ENCODE measurements around the gene TLN1. TPM values are rescaled to one million over a fixed set of nuclear protein-coding genes. Genes with fewer than 3 reads are reported as not detected.

The TLN1 gene
- total RNA-seq, 2 donors from 2014 or later, result 117 to 123 TPM

GRCh38 chr9:35652829-35653209 is 79.2 kb downstream of the TLN1 start:
- Histone ChIP-seq H3K4me1 (ENCODE audit: control insufficient read depth, insufficient read depth, low read length) (no peaks in the 10 kb centered on the region), H3K27me3 (ENCODE audit: control insufficient read depth, insufficient read depth, low read length, poor library complexity, severe bottlenecking) (no peaks in the 10 kb centered on the region), H3K9me3 (ENCODE audit: control insufficient read depth, low read length) (no peaks in the 10 kb centered on the region), H3K27ac (ENCODE audit: low read depth, low read length) (no peak overlapping the region), H3K4me3 (ENCODE audit: low read length) (no peak overlapping the region), H3K9ac (ENCODE audit: extremely low read depth, low read length, poor library complexity, severe bottlenecking) (no peak overlapping the region), H3K36me3 (ENCODE audit: control insufficient read depth, insufficient read depth, low read length) (no peaks in the 10 kb centered on the region)
- DNase-seq, result no peak
- no peaks in the 10 kb centered on the region for H3K9me3 Mint-ChIP-seq
- H3K36me3 Mint-ChIP-seq (ENCODE audit: low read depth), result no peaks in the 10 kb centered on the region
- peaks cover 21% of the 10 kb centered on the region for H3K27me3 Mint-ChIP-seq (ENCODE audit: insufficient read depth)
- H3K27ac Mint-ChIP-seq, result no peak overlapping the region
- 92 to 95% methylated on average over 6 to 8 of the region's 8 CpGs for WGBS, 2 experiments (ENCODE audit: insufficient coverage in 1 of 2, insufficient read length in 1 of 2)
- peaks cover 3% of the 10 kb centered on the region for H3K4me1 Mint-ChIP-seq
- no peak for TF ChIP-seq CTCF (conservative IDR thresholded peaks at IDR 0.05)
- H3K4me3 Mint-ChIP-seq, result no peak overlapping the region

- H3K9ac ChIP-seq (ENCODE audit: extremely low read depth, low read length, poor library complexity, severe bottlenecking), result no peak overlapping the region
- WGBS, 2 experiments (ENCODE audit: insufficient coverage in 1 of 2, insufficient read length in 1 of 2), result 92 to 94% methylated on average over 6 to 7 of the region's 7 CpGs
- TF ChIP-seq CTCF (conservative IDR thresholded peaks at IDR 0.05), result no peak
- peaks cover 24% of the 10 kb centered on the region for H3K27me3 Mint-ChIP-seq (ENCODE audit: insufficient read depth)
- H3K4me3 Mint-ChIP-seq, result no peak overlapping the region
- H3K4me3 ChIP-seq (ENCODE audit: low read length), result no peak overlapping the region
- H3K9me3 ChIP-seq (ENCODE audit: control insufficient read depth, low read length), result no peaks in the 10 kb centered on the region
- no peaks in the 10 kb centered on the region for H3K36me3 ChIP-seq (ENCODE audit: control insufficient read depth, insufficient read depth, low read length)
- no peaks in the 10 kb centered on the region for H3K9me3 Mint-ChIP-seq
- no peak for DNase-seq
- H3K36me3 Mint-ChIP-seq (ENCODE audit: low read depth), result no peaks in the 10 kb centered on the region
- no peaks in the 10 kb centered on the region for H3K4me1 ChIP-seq (ENCODE audit: control insufficient read depth, insufficient read depth, low read length)
- H3K4me1 Mint-ChIP-seq, result peaks cover 3% of the 10 kb centered on the region
- no peak overlapping the region for H3K27ac ChIP-seq (ENCODE audit: low read depth, low read length)
- no peaks in the 10 kb centered on the region for H3K27me3 ChIP-seq (ENCODE audit: control insufficient read depth, insufficient read depth, low read length, poor library complexity, severe bottlenecking)
- no peak overlapping the region for H3K27ac Mint-ChIP-seq
These were observed 79.8 kb downstream of the TLN1 start for GRCh38 chr9:35651956-35652828.

GRCh38 chr9:35650341-35651158 is 81.4 kb downstream of the TLN1 start, which contains the start of gene SIT1:
Gene SIT1 (minus strand): TSS chr9:35650931. CDS start chr9:35650853, 78 bp downstream.
- DNase-seq, result peak; percentile 57
- H3K27ac Mint-ChIP-seq, result no peak within 1 kb of the TSS
- no peak within 1 kb of the TSS for H3K27ac ChIP-seq (ENCODE audit: low read depth, low read length)
- H3K9ac ChIP-seq (ENCODE audit: extremely low read depth, low read length, poor library complexity, severe bottlenecking), result no peak within 1 kb of the TSS
- WGBS, 2 experiments (ENCODE audit: insufficient coverage in 1 of 2, insufficient read length in 1 of 2), result 72% methylated on average over 5 to 22 of the region's 22 CpGs
- no peaks in the 10 kb centered on the region for H3K36me3 Mint-ChIP-seq (ENCODE audit: low read depth)
- no peak for TF ChIP-seq CTCF (conservative IDR thresholded peaks at IDR 0.05)
- peaks cover 12% of the 10 kb centered on the region for H3K27me3 Mint-ChIP-seq (ENCODE audit: insufficient read depth)
- no peak within 1 kb of the TSS for H3K4me3 ChIP-seq (ENCODE audit: low read length)
- H3K4me1 Mint-ChIP-seq, result peaks cover 3% of the 10 kb centered on the region
- no peaks in the 10 kb centered on the region for H3K36me3 ChIP-seq (ENCODE audit: control insufficient read depth, insufficient read depth, low read length)
- H3K9me3 ChIP-seq (ENCODE audit: control insufficient read depth, low read length), result no peaks in the 10 kb centered on the region
- no peaks in the 10 kb centered on the region for H3K4me1 ChIP-seq (ENCODE audit: control insufficient read depth, insufficient read depth, low read length)
- no peaks in the 10 kb centered on the region for H3K27me3 ChIP-seq (ENCODE audit: control insufficient read depth, insufficient read depth, low read length, poor library complexity, severe bottlenecking)
- H3K4me3 Mint-ChIP-seq, result no peak within 1 kb of the TSS
- no peaks in the 10 kb centered on the region for H3K9me3 Mint-ChIP-seq
